ENCODE results near the gene OAS3.

DNA sequence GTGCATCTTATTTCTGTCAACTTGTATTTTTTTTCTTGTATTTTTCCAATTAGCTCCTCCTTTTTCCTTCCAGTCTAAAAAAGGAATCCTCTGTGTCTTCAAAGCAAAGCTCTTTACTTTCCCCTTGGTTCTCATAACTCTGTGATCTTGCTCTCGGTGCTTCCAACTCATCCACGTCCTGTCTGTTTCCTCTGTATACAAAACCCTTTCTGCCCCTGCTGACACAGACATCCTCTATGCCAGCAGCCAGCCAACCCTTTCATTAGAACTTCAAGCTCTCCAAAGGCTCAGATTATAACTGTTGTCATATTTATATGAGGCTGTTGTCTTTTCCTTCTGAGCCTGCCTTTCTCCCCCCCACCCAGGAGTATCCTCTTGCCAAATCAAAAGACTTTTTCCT, 72.4 kb downstream of the OAS3 start:
- no peak for TF ChIP-seq POLR2AphosphoS5 (IDR thresholded peaks at IDR 0.05; ENCODE audit: low read depth)
- TF ChIP-seq, protein P1, sequence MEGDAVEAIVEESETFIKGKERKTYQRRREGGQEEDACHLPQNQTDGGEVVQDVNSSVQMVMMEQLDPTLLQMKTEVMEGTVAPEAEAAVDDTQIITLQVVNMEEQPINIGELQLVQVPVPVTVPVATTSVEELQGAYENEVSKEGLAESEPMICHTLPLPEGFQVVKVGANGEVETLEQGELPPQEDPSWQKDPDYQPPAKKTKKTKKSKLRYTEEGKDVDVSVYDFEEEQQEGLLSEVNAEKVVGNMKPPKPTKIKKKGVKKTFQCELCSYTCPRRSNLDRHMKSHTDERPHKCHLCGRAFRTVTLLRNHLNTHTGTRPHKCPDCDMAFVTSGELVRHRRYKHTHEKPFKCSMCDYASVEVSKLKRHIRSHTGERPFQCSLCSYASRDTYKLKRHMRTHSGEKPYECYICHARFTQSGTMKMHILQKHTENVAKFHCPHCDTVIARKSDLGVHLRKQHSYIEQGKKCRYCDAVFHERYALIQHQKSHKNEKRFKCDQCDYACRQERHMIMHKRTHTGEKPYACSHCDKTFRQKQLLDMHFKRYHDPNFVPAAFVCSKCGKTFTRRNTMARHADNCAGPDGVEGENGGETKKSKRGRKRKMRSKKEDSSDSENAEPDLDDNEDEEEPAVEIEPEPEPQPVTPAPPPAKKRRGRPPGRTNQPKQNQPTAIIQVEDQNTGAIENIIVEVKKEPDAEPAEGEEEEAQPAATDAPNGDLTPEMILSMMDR (IDR thresholded peaks at IDR 0.05; ENCODE audit: insufficient read depth, low read length), result no peak

Measured in HL-60 (cell line).